ENCODE data around the gene FAM170B.

DNA sequence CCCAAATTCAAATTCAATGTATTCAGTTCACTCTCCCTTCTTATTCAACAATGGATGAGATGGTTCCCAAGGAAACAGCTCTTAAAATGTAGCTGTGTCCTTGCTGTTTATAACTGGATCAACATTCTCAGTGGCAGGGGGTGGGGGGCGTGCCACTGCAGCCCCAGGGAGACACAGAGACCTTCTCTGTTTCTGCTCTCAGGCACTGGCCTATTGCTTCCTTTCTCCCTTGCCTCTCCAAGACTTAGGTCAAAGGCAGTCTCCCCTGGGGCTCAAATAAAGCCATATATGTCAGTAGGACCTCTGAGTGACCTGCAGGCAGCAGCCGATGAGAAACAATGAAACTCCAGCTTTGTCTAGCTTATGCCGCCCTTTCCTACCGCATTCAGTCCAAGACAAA lies 39.2 kb downstream of the FAM170B start:
- TF ChIP-seq CTCF (IDR thresholded peaks at IDR 0.05) (no peak), EP300 (IDR thresholded peaks at IDR 0.05) (no peak), POLR2AphosphoS5 (IDR thresholded peaks at IDR 0.05) (no peak)
